GM18519 (cell line): ENCODE measurements around the gene NFATC3.

Experiments
- ATAC-seq: cut with Tn5 transposase; IDR thresholded peaks from one replicate; pipeline ENCODE4 v1.9.1; 2021; ENCODE audit warnings: mild to moderate bottlenecking, moderate library complexity; ENCODE audit not compliant: unreplicated experiment, low FRiP score

Gene NFATC3

DNA sequence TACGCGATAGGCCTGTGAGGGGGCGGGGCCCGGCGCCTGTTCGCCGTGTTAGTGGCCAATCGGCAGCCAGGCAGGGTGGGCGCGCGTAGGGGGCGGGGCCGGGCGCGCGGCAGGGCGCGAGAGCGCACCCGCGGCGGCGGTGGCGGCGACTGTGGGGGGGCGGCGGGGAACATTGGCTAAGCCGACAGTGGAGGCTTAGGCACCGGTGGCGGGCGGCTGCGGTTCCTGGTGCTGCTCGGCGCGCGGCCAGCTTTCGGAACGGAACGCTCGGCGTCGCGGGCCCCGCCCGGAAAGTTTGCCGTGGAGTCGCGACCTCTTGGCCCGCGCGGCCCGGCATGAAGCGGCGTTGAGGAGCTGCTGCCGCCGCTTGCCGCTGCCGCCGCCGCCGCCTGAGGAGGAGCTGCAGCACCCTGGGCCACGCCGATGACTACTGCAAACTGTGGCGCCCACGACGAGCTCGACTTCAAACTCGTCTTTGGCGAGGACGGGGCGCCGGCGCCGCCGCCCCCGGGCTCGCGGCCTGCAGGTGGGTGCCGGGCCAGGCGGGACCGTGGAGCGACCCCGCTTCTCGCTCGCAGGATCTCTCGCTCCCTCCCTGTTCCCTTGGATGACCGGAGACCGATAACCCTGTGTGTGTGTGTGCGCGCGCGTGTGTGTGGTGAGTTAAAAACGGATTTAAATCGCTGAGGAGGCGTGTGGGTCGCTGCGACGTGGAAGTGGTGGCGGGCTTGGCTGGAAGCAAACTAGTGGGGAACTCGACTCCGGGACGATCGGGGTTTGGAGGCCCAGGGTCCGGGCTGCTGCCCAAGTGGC, at the start of gene NFATC3:
Gene NFATC3 (plus strand): TSS at position 112 of the 813 bp plus-strand sequence. CDS start 312 bp downstream, at position 424.
- ATAC-seq, result peak; percentile 43

DNA sequence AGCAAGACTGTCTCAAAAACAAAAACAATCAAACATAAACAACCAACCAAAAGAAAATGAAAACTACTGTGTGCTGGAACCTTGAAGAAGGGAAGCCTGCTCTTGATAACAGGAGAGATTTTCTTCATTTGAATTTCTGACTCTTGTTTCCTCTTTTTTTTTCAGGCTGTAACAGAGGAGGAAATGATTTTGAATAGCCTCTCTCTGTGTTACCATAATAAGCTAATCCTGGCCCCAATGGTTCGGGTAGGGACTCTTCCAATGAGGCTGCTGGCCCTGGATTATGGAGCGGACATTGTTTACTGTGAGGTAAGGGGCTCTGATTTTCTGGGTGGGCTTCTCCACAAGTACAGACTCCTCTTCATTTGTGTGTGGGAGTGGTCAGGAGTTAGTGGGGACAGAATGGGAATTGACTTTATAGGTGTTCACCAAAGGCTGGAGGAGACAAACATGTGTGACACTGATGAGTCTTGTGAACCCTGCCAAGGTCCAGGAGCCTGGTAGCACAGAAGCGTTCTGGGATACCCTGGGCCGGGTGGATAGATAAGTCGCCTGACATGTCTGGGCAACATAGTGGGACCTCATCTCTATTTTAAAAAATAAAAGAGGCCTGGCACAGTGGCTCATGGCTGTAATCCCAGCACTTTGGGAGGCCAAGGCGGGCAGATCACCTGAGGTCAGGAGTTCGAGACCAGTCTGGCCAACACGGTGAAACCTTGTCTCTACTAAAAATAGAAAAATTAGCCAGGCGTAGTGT, 47.2 kb upstream of the NFATC3 start:
- no peak for ATAC-seq

DNA sequence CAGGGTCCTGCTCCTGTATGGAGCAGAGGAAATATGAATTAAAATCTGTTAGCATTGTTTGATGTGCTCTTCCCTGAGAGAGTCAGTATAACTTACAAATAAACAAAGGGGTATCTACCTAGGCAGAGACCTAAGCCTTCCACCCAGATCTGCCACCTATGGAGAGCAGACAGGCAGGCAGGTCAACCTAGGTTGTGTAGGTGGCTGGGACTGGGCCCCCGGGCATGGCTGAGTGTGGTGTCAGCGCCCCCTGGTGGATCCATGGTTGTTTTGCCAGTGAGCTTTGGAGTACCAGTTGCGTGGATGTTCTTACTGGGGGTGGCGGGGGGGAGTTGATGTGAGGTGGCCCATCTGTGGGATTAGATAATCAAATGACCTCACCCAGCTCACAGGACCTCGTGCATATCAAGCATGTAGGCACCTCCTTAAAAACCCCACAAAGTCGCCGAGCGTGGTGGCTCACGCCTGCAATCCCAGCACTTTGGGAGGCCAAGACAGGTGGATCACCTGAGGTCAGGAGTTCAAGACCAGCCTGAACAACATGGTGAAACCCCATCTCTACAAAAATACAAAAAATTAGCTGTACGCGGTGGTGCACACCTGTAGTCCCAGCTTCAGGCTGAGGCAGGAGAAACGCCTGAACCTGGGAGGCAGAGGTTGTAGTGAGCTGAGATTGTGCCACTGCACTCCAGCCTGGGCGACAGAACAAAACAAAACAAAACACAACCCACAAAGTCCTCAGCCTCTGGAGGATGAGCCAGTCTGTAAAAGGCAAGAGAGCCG, 44.5 kb upstream of the NFATC3 start:
- ATAC-seq, result peak; percentile 58

DNA sequence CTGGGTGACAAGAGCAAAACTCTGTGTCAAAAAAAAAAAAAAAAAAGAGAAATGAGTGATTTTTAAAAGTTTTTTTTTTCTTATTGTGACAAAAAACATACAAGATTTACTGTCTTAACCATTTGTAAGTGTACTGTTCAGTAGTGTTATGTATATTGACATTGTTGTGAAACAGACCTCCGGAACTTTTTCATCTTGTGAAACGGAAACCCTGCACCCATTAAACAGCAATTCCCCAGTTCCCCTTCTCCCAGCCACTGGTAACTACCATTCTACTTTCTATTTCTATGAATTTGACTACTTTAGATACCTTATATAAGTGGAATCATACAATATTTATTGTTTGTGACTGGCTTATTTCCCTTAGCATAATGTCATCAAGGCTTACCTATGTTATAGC, 43.4 kb upstream of the NFATC3 start:
- no peak for ATAC-seq

DNA sequence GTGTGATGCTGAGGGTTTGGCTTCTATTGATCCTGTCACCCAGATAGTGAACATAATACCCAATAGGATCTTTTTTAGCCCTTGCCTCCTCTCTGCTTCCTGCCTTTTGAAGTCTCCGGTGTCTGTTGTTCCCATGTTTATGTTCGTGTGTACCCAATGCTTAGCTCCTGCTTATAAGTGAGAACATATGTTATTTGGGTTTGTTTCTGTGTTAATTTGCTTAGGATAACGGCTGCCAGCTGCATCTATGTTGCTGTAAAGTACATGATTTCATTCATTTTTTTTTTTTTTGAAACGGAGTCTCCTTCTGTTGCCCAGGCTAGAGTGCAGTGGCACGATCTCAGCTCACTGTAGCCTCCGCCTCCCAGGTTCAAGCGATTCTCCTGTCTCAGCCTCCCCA, 39.1 kb upstream of the NFATC3 start:
- ATAC-seq, result no peak

DNA sequence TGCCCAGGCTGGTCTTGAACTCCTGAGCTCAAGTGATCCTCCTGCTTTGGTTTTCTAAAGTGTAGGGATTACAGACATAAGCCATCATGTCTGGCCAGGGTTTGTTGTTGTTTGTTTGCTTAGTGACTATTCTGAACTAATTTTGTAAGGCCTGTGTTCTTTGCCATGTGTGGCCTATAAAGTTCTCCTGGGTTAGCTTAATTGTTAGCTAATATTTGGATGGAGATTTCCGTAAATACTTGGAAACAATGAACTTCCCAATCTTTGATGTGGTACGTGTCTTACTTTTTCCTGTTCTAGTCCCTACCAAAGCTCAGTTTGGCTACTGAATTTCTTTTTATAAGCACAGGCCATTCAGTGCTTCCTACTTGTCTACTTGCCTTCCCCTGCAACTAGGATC, 37.2 kb upstream of the NFATC3 start:
- no peak for ATAC-seq

DNA sequence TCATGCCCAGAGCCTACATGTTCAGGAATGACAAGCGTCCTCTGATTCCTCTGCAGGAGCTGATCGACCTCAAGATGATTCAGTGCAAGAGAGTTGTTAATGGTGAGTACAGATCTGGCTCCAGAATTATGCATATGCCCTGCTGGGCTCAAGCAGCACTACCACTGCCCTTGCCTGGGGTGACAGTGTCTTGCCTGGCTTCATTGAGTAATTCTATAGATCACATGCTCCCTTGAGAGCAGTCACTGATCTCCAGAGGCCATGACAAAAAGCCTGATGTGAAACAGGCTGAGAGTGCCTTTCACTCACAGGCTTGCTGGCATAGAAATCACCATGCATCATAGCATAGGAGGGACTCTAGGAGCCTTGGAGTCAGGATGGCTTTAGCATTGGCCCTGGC, 35.7 kb upstream of the NFATC3 start:
- ATAC-seq, result no peak

DNA sequence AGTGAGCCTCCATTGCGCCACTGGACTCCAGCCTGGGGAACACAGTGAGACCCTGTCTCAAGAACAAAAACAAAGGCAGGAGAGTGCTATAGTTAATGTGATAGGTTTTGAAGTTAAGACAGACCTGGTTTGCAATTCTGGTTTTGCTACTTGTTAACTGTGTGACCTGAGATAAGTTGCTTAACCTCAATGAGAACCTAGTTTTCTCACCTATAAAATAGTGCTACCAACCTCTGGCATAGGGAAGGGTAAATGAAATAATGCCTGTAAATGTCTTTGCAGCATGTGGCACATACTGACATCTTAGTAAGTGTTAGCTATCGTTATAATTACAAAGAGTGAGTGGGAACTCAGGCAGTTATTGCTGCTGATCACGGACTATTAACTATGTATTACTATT, 29.8 kb upstream of the NFATC3 start:
- no peak for ATAC-seq

DNA sequence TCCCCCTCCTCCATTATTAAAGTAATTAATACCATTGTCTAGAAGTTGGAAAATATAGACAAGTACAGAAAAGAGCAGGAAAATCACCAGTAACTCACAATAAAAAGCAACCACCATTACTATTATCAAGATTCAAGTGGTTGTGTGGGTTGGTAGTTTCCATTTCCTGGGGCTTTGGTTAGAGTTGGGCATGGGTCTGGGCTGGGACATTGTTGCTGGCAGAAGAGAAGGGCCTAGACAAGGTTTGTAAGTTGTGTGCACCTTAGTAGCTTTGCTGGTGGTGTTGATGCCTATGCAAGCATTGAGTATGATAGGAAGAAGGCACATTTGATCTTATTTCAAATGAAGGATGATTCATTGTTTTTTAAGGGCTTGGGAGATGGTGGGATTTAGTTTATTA, 25.4 kb upstream of the NFATC3 start:
- ATAC-seq, result no peak

DNA sequence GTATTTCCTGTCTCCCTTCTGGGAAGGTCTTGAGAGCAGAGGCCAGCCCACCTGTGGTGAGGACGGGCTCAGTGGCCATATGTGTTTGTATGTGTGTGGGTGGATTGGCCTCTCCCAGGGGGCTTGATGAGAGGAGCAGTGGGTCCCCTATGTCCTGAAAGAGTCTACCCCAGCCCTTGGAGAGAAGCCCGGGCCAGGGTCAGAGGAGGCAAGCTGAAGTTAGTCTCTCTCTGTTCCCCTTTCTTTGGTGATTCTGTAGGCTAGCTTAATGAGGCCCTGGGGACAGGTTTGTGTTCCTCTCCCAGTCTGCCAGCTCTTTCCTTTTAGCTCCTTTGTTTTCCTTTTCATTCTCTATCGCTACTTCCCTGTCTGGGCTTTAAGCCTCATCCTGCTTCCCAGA, 23.8 kb upstream of the NFATC3 start:
- no peak for ATAC-seq

DNA sequence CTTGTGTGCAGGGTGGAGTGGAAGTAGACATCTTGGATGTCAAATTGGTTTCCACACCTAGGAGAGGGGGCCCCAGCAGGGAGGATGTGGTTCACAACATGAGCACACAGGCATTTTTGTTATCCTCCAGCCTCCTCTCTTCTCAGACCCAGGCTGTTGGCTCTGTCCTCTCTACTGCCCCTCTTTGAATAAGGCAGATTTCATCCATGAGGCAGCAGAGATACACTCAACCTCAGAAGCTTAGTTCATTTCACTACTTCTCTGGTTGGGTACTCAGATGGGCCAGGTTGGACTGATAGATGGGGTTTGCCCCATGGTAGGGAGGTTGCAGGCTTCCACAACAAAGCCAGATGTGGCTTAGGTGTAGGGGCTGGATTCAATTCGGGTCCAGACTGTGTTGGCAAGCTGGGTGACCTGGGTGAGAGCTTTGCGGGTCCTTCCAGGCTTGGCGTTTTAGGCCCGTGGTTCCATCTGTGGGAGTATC, 22.2 kb upstream of the NFATC3 start:
- ATAC-seq, result no peak

DNA sequence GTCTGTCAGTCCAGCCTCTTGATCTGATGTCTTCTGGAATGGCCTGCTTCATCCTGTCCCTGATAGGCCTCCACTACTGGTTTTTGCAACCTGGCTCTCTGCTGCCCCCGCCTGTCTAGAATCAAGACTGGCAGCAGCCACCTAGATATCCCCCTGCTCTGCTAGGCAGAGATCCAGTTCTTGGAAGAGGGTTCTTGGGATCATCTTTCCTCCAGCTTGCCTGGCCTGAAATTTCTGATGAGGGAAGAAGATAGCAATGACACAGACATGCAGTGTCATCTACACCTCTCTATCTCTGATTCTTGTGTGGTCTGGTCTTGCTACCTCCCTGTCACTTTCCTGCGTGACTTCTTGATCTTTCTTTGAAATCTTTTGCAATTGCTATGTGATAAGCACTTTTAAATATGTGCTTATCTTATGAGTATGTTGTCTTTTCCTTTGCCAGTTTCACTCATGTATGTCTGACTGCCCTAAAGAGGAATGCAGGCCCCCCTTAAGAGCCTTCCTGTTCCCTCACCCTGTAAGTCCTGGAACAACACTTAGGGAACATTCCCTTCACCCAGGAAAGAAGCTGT, 20.3 kb upstream of the NFATC3 start:
- ATAC-seq, result no peak

DNA sequence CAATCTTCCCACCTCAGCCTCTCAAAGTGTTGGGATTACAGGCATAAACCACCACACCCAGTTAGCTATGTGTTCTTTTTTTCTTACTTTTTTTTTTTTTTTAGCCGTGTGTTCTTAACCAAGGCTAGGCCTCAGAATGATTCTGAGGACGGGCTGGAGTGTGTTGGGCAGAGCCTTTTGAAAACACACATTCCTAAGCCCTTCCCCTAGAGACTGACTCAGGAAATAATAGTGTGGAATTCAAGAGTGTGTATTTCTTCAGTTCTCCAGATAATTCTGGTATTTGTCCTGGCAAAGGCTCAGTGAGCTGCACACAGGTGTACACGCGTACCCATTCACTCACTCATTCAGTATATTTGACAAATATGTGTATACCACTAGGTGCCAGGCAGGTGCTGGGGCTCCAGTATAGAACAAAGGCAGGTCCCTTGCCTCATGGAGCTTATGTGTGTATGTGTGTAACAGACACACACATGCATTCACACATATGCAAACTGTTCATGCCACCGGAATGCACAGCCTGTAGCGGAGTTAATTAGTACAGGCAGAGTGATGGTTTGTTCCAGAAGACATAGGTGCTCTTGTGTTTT, 19.4 kb upstream of the NFATC3 start:
- no peak for ATAC-seq

DNA sequence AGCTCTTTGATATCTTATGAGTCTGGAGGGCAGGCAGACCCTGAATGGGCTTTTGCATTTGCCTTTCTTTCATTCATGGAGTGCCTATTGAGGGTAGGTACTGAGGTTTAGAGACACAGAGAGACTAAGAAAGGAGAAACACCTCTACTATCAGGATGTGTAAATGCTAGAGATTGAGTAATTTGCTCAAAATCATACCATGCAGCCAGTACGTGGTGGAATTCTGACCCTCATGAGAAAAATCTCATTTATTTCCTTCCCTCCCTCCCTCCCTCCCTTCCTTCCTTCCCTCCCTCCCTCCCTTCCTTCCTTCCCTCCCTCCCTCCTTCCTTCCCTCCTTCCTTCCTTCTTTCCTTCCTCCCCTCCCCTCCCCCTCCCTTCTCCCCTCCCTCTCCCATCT, 18.4 kb upstream of the NFATC3 start:
- ATAC-seq, result no peak

DNA sequence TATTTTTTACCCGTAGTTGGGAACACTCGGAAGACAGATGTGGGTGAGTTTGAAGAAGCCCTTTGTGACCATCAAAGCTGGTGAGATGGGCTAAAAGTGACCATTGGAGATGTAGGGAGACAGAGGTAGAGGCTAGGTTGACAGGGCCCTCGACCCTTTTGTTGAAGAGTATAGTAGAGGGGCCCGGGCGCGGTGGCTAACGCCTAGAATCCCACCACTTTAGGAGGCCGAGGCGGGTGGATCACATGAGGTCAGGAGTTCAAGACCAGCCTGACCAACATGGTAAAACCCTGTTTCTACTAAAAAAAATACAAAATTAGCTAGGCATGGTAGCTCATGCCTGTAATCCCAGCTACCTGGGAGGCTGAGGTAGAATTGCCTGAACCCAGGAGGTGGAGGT, 16.2 kb upstream of the NFATC3 start:
- ATAC-seq, result no peak

DNA sequence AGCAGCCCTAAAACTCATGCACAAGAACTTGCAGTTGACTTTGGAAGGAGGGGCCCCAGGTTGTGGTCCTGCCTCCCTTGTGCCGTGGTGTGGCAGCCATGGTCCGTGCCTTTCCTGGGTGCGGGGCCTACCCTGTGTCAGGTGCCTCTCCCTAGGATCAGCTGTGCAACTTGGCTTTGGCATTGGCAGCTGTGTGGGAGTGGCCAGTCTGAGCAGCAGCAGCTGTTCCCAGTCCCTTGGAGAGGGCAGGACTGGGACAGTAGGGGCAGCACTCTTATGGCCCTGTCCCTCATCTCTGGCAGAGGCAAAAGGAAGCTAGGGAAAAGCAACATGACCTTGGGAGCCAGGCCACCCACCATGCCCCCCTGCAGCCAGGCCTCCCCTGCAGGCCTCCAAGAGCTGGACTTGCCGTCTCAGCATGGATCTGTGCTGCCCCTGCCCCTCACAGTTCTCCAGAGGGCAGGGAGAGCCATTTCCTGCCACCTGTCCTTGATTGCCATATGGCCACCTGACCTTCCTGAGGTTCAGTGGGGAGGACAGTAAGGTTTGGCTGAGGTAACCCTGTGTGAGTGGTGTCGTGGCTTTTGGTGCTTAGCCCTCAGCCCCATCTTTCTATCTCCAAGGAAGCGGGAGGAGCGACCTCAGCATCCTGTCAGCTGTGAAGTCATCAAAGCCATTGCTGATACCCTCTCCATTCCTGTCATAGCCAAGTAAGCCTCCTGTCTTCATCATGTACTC, 15.5 kb upstream of the NFATC3 start:
- ATAC-seq, result no peak

DNA sequence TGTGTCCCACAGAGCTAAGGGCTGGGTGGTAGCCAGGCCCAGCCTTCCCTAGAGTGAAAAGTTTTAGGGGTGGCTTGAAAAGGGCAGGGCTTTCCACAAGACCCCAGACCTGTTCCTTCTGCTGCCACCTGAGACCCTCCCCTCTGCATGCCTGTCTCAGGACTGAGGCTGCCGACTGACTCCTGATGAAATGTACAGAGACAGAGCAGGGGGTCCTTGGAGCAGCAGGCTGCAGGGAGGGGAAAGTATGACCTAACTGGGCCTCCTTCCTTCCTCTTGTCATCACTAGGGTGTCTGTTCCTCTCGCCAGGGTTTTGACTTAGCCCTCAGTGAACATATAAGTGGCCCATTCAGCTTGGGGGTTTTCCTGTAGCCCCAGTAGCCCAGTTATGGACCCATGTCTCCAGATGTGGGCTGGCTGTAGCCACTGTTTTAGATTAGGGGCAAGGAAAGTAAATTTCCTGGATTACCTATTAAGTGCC, 14.9 kb upstream of the NFATC3 start:
- no peak for ATAC-seq

DNA sequence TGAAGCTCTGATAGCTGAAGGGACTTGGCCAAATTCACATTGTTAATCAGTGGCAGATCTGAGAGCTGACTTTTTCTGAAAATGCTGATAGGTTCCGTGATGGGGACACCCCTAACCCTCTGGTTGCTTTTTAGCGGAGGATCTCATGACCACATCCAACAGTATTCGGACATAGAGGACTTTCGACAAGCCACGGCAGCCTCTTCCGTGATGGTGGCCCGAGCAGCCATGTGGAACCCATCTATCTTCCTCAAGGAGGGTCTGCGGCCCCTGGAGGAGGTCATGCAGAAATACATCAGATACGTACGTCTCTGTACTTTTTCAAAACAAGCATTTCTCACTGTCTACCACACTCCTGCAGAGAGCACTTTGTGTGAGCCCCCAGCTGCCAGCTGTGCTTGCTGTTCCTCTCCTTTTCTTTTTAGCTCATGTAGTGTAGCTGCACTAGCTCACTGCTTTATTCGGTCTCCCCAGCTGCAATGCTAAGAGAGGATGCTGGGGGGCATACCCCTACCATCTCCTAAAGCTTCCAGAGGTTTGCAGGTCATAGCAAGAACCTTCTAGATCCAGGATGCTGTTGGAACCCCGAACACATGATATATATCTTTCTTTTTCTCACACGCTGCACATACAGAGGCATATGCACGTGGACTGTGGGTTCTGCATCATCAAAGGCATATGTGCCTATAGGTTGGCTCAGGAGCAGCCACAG, 14.2 kb upstream of the NFATC3 start:
- no peak for ATAC-seq

DNA sequence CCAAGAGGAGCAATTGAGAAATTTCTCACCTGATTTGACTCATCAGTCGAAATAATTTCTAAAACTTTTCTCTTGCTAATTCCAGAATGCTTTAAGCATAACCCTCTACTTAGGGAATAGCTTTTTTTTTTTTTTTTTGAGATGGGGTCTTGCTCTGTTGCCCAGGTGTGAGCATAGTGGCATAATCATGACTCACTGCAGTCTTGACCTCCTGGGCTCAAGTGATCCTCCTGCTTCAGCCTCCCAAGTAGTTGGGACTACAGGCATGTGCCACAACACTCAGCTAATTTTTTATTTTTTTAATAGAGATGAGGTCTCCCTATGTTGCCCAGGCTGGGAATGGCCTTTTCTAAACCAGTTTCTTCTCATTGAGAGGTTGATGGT, 13.7 kb upstream of the NFATC3 start:
- ATAC-seq, result no peak
